A673 (cell line): Measurements from ENCODE around the gene BCAM. TPM values are rescaled to one million over a fixed set of nuclear protein-coding genes. Genes with fewer than 3 reads are reported as not detected.
A peak's percentile ranks its signal among the peaks of the same experiment; 100 is the strongest.

Source experiments
- BruUV-seq: library from RNA; stranded (reverse); fragments of 400-500 nt; replicated peaks from 2 replicates; lab custom pipeline; 2021; lab: Mats Ljungman, UMichigan
- CTCF ChIA-PET: fragments of 300-600 bp; sonication (Branson Sonifier 250); formaldehyde crosslinking; loops from one replicate; lab custom pipeline; 2022; ENCODE audit warnings: antibody characterized with exemption; lab: Charles Lee
- POLR2A ChIA-PET: fragments of 300-600 bp; sonication (Branson Sonifier 250); formaldehyde crosslinking; loops from one replicate; lab custom pipeline; 2022; ENCODE audit warnings: antibody characterized with exemption; ENCODE audit not compliant: low non-redundant PET; lab: Charles Lee
- DNase-seq: peaks from one replicate; pipeline ENCODE4 v3.0.0-alpha.2; 2015; ENCODE audit warnings: low spot score
- H3K27ac ChIP-seq: fragments of 200-600 bp; sonication (generic); 2 replicates; pipeline ENCODE4 v1.5.1; 2016; ENCODE audit warnings: mixed run types, low read depth, mild to moderate bottlenecking, mixed read lengths, antibody characterized with exemption, low read length; ENCODE audit not compliant: poor library complexity, severe bottlenecking
- H3K27me3 ChIP-seq: fragments of 200-600 bp; sonication (generic); replicated peaks from 2 replicates; pipeline ENCODE4 v1.6.1; 2017; ENCODE audit warnings: mixed run types, low read depth, mild to moderate bottlenecking, mixed read lengths, antibody characterized with exemption, low read length; ENCODE audit not compliant: insufficient read depth, poor library complexity
- H3K36me3 ChIP-seq: fragments of 200-600 bp; sonication (generic); 2 replicates; pipeline ENCODE4 v1.6.1; 2016; ENCODE audit warnings: mixed run types, mild to moderate bottlenecking, mixed read lengths, antibody characterized with exemption, low read length; ENCODE audit not compliant: insufficient read depth, poor library complexity, severe bottlenecking
- H3K4me1 ChIP-seq: fragments of 200-600 bp; sonication (generic); 2 replicates; pipeline ENCODE4 v1.6.1; 2017; ENCODE audit warnings: mixed run types, mild to moderate bottlenecking, mixed read lengths, antibody characterized with exemption, low read length; ENCODE audit not compliant: insufficient read depth, poor library complexity, severe bottlenecking
- H3K4me3 ChIP-seq: fragments of 200-600 bp; sonication (generic); 2 replicates; pipeline ENCODE4 v1.5.1; 2016; ENCODE audit warnings: low read depth, mixed run types, mild to moderate bottlenecking, mixed read lengths, low read length; ENCODE audit not compliant: poor library complexity, severe bottlenecking
- H3K9me3 ChIP-seq: fragments of 200-600 bp; sonication (generic); 2 replicates; pipeline ENCODE4 v1.6.1; 2016; ENCODE audit warnings: mixed run types, low read depth, mild to moderate bottlenecking, mixed read lengths, antibody characterized with exemption, low read length; ENCODE audit not compliant: poor library complexity, severe bottlenecking
- EZH2 ChIP-seq: fragments of 200-600 bp; sonication (generic); IDR thresholded peaks from 2 replicates; pipeline ENCODE4 v1.6.1; 2017; ENCODE audit warnings: borderline replicate concordance, low read depth, mild to moderate bottlenecking, mixed read lengths, antibody characterized with exemption, low read length; ENCODE audit not compliant: poor library complexity, severe bottlenecking
- intact Hi-C: fragments of 100-400 bp; cut with micrococcal nuclease; formaldehyde crosslinking; loops from one replicate; pipeline ENCODE4 v1.10.0; 2022; ENCODE audit not compliant: unreplicated experiment
- total RNA-seq: library from RNA; stranded (reverse); gene quantifications from 2 replicates; pipeline ENCODE4 v1.2.3, GENCODE V29; 2021
- TF ChIP-seq, protein P1 (sequence below): fragments of 300-800, 200-600 bp; sonication (generic); conservative IDR thresholded peaks from 2 replicates; pipeline ENCODE4 v1.5.1; 2017; ENCODE audit warnings: low read depth, mild to moderate bottlenecking, antibody characterized with exemption, low read length, moderate library complexity, mixed read lengths

The BCAM gene
- total RNA-seq, 1 experiment from 2014 or later = 3.4 TPM

DNA sequence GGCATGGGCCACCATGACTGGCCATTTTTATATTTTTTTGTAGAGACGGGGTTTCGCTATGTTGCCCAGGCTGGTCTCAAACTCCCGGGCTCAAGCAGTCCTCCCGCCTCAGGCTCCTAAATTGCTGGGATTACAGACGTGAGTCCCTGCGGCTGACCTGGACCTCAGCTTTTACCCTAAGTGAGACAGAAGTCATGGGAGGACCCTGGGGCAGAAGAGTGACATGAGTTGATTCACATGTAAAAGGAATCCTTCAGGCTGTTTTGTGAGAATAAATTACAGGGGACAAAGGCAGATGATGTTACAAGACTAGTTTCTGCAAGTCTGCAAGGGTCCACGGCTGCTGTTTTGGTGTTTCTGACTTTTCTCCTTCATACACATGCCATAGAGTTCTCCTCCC is 2.6 kb upstream of the BCAM start:
- no peaks in the 10 kb centered on the region for H3K9me3 ChIP-seq
- intact Hi-C loops = no loop called here
- H3K27ac ChIP-seq = no peak overlapping the region
- DNase-seq = no peak
- ChIA-PET POLR2A (no interaction called here), CTCF (interaction anchor here (0.6 to 1.2 kb wide), 2 partner anchors 38 to 594 kb away, joined by 4 to 6 read pairs; partner anchors contain the start of gene ZNF227)
- BruUV-seq = no TSS peak
- no peak overlapping the region for H3K4me3 ChIP-seq
- no peaks in the 10 kb centered on the region for H3K4me1 ChIP-seq
- TF ChIP-seq EZH2 = no peak
- TF ChIP-seq, protein P1, sequence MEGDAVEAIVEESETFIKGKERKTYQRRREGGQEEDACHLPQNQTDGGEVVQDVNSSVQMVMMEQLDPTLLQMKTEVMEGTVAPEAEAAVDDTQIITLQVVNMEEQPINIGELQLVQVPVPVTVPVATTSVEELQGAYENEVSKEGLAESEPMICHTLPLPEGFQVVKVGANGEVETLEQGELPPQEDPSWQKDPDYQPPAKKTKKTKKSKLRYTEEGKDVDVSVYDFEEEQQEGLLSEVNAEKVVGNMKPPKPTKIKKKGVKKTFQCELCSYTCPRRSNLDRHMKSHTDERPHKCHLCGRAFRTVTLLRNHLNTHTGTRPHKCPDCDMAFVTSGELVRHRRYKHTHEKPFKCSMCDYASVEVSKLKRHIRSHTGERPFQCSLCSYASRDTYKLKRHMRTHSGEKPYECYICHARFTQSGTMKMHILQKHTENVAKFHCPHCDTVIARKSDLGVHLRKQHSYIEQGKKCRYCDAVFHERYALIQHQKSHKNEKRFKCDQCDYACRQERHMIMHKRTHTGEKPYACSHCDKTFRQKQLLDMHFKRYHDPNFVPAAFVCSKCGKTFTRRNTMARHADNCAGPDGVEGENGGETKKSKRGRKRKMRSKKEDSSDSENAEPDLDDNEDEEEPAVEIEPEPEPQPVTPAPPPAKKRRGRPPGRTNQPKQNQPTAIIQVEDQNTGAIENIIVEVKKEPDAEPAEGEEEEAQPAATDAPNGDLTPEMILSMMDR = no peak
- H3K27me3 ChIP-seq = no peaks in the 10 kb centered on the region
- no peaks in the 10 kb centered on the region for H3K36me3 ChIP-seq

DNA sequence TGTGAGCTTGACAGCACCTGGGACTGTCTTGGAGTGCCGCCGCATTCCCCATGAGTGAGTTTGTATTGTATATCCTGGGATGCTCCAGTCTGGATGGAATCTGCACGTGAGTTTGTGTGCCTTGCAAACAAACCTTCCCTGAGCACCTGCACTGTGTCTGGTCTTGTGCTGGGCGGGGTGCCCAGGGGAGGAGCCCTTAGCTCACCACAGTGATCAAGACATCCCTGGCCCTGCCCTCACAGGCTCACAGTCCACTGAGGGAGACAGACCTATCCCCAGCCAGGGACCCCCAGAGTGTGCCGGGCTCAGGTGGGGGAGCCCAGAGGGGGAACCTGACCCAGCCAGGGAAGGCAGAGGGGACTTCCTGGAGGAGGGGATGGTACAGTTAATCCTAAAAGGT is 1.7 kb upstream of the BCAM start:
- H3K27me3 ChIP-seq = no peaks in the 10 kb centered on the region
- intact Hi-C loops = no loop called here
- TF ChIP-seq, protein P1 = no peak
- no peak for TF ChIP-seq EZH2
- H3K4me3 ChIP-seq = no peak overlapping the region
- ChIA-PET POLR2A (no interaction called here), CTCF (interaction anchor here (0.5 to 1.2 kb wide), 2 partner anchors 33 to 37 kb away, joined by 4 to 11 read pairs; no protein-coding TSS in a partner anchor)
- no TSS peak for BruUV-seq
- H3K9me3 ChIP-seq = no peaks in the 10 kb centered on the region
- H3K4me1 ChIP-seq = no peaks in the 10 kb centered on the region
- no peaks in the 10 kb centered on the region for H3K36me3 ChIP-seq
- no peak for DNase-seq
- no peak overlapping the region for H3K27ac ChIP-seq

DNA sequence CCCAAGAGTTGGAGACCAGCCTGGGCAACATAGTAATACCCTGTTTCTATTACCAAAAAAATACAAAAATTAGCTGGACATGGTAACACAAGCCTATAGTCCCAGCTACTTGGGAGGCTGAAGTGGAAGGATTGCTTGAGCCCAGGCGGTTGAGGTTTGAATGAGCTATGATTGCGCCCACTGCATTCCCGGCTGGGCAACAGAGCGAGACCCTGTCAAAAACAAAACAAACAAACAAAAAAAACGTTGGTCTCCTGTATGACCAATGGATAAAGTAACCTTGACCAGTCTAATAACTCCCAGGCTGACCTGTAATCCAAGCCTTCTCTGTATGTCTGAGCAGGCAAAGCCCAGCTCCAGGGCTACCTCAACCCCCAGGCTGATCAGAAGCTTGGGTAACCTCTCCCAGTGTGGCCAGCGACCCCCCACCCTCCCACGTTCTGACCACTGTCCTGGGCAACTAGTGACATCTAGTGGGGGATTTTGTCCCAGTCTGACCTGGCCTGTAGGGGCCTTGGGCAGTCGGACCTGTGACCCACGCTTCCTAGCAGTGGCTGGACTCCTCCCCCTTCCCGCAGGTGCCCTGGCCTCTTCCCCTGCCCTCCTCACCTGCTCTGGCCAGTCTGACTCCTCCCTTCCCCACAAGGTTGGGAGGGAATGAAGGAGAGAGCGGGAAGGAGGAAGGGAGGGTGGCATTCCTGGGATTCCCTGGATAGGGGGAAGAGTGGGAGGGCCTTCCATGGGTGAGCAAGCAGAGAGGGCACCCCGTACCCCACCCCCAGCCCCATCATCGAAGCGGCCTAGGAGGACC is 1.0 kb upstream of the BCAM start:
- BruUV-seq = no TSS peak
- no peak for DNase-seq

More for the DNA sequence above, 1.0 kb upstream of the BCAM start:
- Histone ChIP-seq H3K36me3 (no peaks in the 10 kb centered on the region), H3K4me1 (no peaks in the 10 kb centered on the region), H3K27me3 (no peaks in the 10 kb centered on the region), H3K27ac (no peak overlapping the region), H3K4me3 (no peak overlapping the region), H3K9me3 (no peaks in the 10 kb centered on the region)
- TF ChIP-seq EZH2 = no peak
- TF ChIP-seq, protein P1 = 0 out of 2 replicates have a peak, but pooled peaks have one; percentile 12
- ChIA-PET CTCF (interaction anchor here (1.2 kb wide), 1 partner anchor 37 kb away, joined by 4 read pairs; no protein-coding TSS in a partner anchor), POLR2A (no interaction called here)
- intact Hi-C loops = no loop called here
